MCF 10A (cell line): ENCODE results near the gene RAPGEF3. TPM values are rescaled to one million over a fixed set of nuclear protein-coding genes. Genes with fewer than 3 reads are reported as not detected.

ENCODE experiments used
- Bru-seq: library from RNA; stranded (reverse); fragments of 400-500 nt; gene quantifications from one replicate; lab custom pipeline; 2021; lab: Mats Ljungman, UMichigan
- BruChase-seq, 2 experiments: library from RNA; stranded (reverse); fragments of 400-500 nt; gene quantifications; one replicate each; lab custom pipeline; 2021; lab: Mats Ljungman, UMichigan
- BruUV-seq: library from RNA; stranded (reverse); fragments of 400-500 nt; replicated peaks from 2 replicates; lab custom pipeline; 2021; lab: Mats Ljungman, UMichigan
- CTCF ChIA-PET: fragments of 300-600 bp; sonication (Branson Sonifier 250); formaldehyde crosslinking; extraction: SDS; loops from one replicate; lab custom pipeline; 2021; ENCODE audit warnings: antibody characterized with exemption, inconsistent platforms; lab: Yijun Ruan, JAX
- POLR2A ChIA-PET: fragments of 300-600, 350-650 bp; sonication (Branson Sonifier 250); formaldehyde crosslinking; extraction: SDS; loops from one replicate; lab custom pipeline; 2020; ENCODE audit warnings: antibody characterized with exemption, inconsistent platforms; lab: Yijun Ruan, JAX
- DNase-seq: peaks from one replicate; pipeline ENCODE4 v3.0.0-alpha.2; 2018; ENCODE audit not compliant: unreplicated experiment
- H3K27ac Mint-ChIP-seq: one replicate; pipeline ENCODE4 v1.8.0; 2022; ENCODE audit warnings: mild to moderate bottlenecking, low read depth, mixed read lengths; ENCODE audit not compliant: unreplicated experiment
- H3K27me3 Mint-ChIP-seq: one replicate; pipeline ENCODE4 v1.8.0; 2022; ENCODE audit warnings: mixed read lengths; ENCODE audit not compliant: insufficient read depth, unreplicated experiment
- H3K36me3 Mint-ChIP-seq: one replicate; pipeline ENCODE4 v1.8.0; 2022; ENCODE audit warnings: mild to moderate bottlenecking, moderate library complexity, mixed read lengths; ENCODE audit not compliant: insufficient read depth, unreplicated experiment
- H3K4me1 Mint-ChIP-seq: one replicate; pipeline ENCODE4 v1.8.0; 2022; ENCODE audit warnings: mixed read lengths; ENCODE audit not compliant: insufficient read depth, unreplicated experiment
- H3K4me3 Mint-ChIP-seq: one replicate; pipeline ENCODE4 v1.8.0; 2022; ENCODE audit warnings: mild to moderate bottlenecking, moderate library complexity, mixed read lengths; ENCODE audit not compliant: unreplicated experiment
- H3K9me3 Mint-ChIP-seq: one replicate; pipeline ENCODE4 v1.8.0; 2022; ENCODE audit warnings: mixed read lengths; ENCODE audit not compliant: unreplicated experiment
- CTCF ChIP-seq: fragments of 200-600 bp; IDR thresholded peaks from one replicate; pipeline ENCODE4 v1.8.0; 2022; ENCODE audit warnings: antibody characterized with exemption, mild to moderate bottlenecking; ENCODE audit not compliant: unreplicated experiment
- intact Hi-C: fragments of 100-400 bp; cut with micrococcal nuclease; formaldehyde crosslinking; loops from 2 replicates; pipeline ENCODE4 v1.14.1; 2022
- long read RNA-seq: library from polyadenylated mRNA; stranded (forward); transcript quantifications from one replicate; pipeline ENCODE4 v2.0.0, GENCODE V29; 2022
- total RNA-seq: library from RNA; stranded (reverse); gene quantifications from 2 replicates; pipeline ENCODE4 v1.2.3, GENCODE V29; 2022

The RAPGEF3 gene
- total RNA-seq, result 1.4 and 3.4 TPM in 2 replicates
- percentile 21 among the genes with signal in this experiment for Bru-seq, nascent RNA
- BruChase-seq, experiment 1, labeled RNA remaining after a 6-hour chase, result percentile 25 among the genes with signal in this experiment
- percentile 17 among the genes with signal in this experiment for BruChase-seq, experiment 2, labeled RNA remaining after a 2-hour chase
- long read RNA-seq, partial matches to known transcripts, result 0 of 1 reads
- long read RNA-seq, other reads (novel, unspliced or antisense), result 1 of 1 reads

- Mint-ChIP-seq H3K4me3 (peak within 1 kb of the TSS; percentile 74), H3K36me3 (peaks cover 6% of the 10 kb centered on the region), H3K9me3 (no peaks in the 10 kb centered on the region), H3K4me1 (peaks cover 20% of the 10 kb centered on the region), H3K27me3 (no peaks in the 10 kb centered on the region), H3K27ac (peak within 1 kb of the TSS; percentile 35)
- DNase-seq, result peak; percentile 89
- peak; percentile 60 for TF ChIP-seq CTCF
- POLR2A ChIA-PET, result interaction anchor here (0.6 to 2.8 kb wide), 7 partner anchors 9 to 107 kb away, joined by 3 to 13 read pairs (median 4); partner anchors contain the start of gene RPAP3
- intact Hi-C loops, result loop anchor here (1.0 kb wide), 1 partner anchor 17 kb away; no protein-coding TSS in a partner anchor
- CTCF ChIA-PET, result interaction anchor here (0.6 to 14.4 kb wide), 8 partner anchors 10 to 1455 kb away, joined by 3 to 262 read pairs (median 4); partner anchors contain the start of gene SLC48A1
- BruUV-seq, result no TSS peak
Observed at GRCh38 chr12:47758834-47759690, at the start of gene RAPGEF3. Gene RAPGEF3, minus strand, starts transcription at chr12:47758880. Its CDS starts 324 bp downstream, at chr12:47758556.

DNA sequence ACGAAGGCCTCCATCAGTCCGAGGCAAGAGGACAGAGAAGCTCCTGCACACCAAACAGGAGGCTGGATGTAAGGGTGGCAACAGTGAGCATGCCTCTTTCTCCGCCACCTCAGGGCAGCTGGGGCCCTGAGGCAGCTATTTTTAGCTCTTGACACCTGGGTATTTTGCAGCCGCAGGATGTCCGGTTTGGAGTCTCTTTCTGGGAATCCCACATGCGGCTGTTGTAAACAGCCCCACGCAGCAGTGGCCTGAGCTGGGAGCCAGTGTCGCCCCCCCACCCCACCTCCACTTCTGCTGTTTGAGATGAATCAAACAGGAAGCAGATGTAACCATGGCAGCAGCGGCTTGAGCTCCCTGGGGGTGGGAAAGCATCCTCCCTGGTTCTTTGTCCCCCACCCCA is 49.4 kb upstream of the RAPGEF3 start:
- DNase-seq, result no peak
- ChIA-PET POLR2A (interaction anchor here (0.6 to 1.3 kb wide), 4 partner anchors 12 to 254 kb away, joined by 3 to 6 read pairs (median 4); partner anchors contain the start of gene HDAC7), CTCF (interaction anchor here (0.6 to 7.8 kb wide), 10 partner anchors 10 to 77 kb away, joined by 3 to 72 read pairs (median 5); partner anchors contain the start of gene HDAC7)
- H3K36me3 Mint-ChIP-seq, result peaks cover 7% of the 10 kb centered on the region
- no peak for TF ChIP-seq CTCF
- H3K9me3 Mint-ChIP-seq, result no peaks in the 10 kb centered on the region
- no TSS peak for BruUV-seq
- intact Hi-C loops, result no loop called here
- H3K4me1 Mint-ChIP-seq, result peaks cover 34% of the 10 kb centered on the region
- no peak overlapping the region for H3K27ac Mint-ChIP-seq
- H3K4me3 Mint-ChIP-seq, result no peak overlapping the region
- H3K27me3 Mint-ChIP-seq, result no peaks in the 10 kb centered on the region

- H3K4me1 Mint-ChIP-seq, result peaks cover 30% of the 10 kb centered on the region
- no peak overlapping the region for H3K4me3 Mint-ChIP-seq
- H3K27me3 Mint-ChIP-seq, result no peaks in the 10 kb centered on the region
- no peak for TF ChIP-seq CTCF
- H3K9me3 Mint-ChIP-seq, result no peaks in the 10 kb centered on the region
- H3K27ac Mint-ChIP-seq, result peak overlapping the region; percentile 13
- ChIA-PET POLR2A (interaction anchor here (1.1 to 1.3 kb wide), 2 partner anchors 13 to 21 kb away, joined by 5 to 6 read pairs; partner anchors contain the start of gene HDAC7), CTCF (interaction anchor here (1.0 to 7.8 kb wide), 6 partner anchors 10 to 64 kb away, joined by 3 to 72 read pairs (median 14); partner anchors contain the start of gene HDAC7)
- no peak for DNase-seq
- no TSS peak for BruUV-seq
- intact Hi-C loops, result no loop called here
- peaks cover 7% of the 10 kb centered on the region for H3K36me3 Mint-ChIP-seq
Observed at GRCh38 chr12:47807338-47807737, 48.7 kb upstream of the RAPGEF3 start.
